HG02970 (cell line): ENCODE data around the gene TRIM9.
"Not testable (repeated sequence)": the region's sequence is repeated elsewhere in the genome, so short reads cannot be mapped to it uniquely, and the experiment has no call there.

ENCODE experiments used
- ATAC-seq: cut with Tn5 transposase; IDR thresholded peaks from one replicate; pipeline ENCODE4 v1.9.1; 2021; ENCODE audit warnings: mild to moderate bottlenecking, moderate library complexity, moderate number of reproducible peaks; ENCODE audit not compliant: unreplicated experiment, low FRiP score

The TRIM9 gene

DNA sequence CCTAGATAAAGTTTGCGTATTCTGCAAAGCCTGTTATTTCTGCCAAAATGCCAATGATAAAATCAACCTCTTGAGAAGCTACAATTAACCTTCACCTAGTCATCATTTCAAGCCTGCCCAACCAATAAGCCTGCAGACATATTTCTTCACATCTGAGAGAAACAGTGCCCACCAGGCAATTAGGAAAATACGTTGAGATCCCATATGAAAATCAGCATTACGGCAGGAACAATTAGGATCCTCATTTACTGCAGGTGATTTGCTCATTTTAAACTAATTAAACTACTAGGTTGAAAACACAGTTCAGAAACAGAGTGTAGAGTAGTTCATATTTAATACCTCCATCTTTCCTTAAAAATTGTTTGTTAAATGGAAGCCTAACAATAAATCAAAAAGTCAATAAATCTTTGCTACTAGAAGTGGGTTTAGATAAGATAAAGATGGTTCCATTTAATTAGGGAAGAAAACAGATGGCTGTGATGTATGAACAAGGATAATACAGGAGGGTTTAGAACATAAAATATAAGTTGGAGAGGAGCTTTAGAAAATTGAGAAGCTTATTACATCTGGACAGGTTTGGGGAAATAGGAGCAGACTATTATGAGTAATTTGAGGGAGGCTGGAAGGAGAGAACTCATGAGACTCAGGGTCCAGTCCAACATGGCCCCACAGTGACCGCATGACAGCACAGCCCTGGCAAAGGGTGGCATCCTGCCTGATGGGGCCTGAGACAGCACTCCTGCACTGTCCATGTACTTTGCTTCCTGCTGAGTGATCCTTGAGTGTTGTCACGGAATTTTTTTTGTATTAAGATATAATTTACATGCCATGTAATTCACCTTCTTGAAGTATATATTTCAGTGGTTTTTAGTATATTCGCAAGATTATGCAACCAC is 123.8 kb downstream of the TRIM9 start:
- ATAC-seq, result no peak

DNA sequence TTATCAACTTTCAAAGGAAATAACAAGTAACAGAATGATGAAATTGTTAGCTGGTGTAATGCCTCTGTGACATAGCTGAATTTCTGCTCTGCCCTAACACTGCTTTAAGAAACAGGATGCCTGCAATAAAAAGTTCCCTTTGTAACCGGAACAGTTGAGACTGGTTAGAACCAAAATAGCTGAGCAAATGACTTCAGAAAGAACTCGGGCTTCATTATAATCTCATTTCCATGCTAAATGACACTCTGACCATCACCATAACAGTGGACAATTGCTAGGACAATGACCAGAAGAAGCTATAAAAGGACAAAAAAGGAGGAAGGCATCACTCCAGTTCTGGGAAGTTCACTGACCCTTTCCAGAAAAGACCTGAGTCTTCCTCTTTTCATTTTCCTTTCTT is 127.1 kb downstream of the TRIM9 start:
- ATAC-seq, result no peak

DNA sequence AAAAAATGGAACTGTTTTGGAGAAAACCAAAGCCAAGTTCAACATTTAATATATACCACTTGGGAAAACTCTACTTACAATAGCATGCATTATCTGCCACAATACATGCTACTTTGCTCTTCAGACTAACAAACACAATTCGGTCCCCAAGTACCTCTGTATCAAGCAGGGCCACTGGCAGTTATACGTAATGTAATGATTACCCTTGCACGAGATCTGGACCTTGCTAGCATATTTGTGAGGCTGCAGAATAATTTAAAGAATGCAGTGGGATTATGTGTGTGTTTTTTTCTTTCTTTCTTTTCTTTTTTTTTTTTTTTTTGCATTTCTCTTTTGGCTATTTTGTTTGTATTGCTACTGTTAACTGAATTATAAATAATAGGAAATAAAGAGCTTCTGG is 127.8 kb downstream of the TRIM9 start:
- no peak for ATAC-seq

DNA sequence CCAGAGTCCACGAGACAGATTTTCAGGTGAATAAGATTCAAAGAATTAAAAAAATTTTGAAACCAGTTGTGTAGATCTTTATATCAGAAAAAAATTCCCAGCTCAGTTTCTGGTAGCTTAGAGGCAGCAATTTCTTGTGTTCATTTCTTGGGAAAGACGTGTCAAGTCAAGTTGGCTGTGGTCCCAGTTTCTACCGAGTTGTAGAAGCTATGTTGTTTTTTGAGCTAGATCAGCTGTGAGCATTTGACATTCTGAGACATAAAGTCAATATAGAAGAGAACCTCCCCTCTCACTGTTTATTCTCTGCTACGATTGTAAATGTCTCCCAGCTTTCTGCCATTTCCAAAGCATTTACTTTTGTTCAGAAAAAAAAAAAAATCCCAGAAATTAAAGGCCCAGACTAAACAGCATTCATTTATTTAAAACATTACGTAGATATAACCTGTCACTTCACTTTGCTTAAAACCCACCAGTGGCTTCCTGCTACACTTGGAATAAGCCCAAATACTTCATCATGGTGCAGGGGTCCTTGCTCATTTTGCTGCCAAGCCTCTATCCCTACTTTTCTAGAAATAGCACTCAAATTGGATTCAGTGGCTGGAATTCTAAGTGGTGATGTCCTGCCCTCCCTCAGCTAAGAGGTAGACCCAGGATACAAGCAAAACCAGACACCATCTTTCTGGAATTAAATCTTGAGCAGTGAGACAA is 130.1 kb downstream of the TRIM9 start:
- no peak for ATAC-seq

DNA sequence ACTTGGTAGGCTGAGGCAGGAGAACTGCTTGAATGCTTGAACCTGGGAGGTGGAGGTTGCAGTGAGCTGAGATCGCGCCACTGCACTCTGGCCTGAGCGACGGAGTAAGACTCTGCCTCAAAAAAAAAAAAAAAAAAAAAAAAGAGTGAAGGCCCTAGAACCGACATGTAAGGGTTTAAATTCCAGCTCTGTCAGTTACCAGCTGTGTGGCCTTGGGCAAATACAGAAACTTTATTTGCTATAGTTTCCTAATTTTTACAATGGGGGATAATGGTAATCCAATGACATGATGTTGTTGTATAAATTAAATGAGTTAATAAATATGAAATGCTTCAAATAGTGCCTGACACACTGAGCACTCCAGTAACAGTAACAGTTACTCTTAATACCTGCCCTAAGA is 131.0 kb downstream of the TRIM9 start:
- ATAC-seq, result no peak

DNA sequence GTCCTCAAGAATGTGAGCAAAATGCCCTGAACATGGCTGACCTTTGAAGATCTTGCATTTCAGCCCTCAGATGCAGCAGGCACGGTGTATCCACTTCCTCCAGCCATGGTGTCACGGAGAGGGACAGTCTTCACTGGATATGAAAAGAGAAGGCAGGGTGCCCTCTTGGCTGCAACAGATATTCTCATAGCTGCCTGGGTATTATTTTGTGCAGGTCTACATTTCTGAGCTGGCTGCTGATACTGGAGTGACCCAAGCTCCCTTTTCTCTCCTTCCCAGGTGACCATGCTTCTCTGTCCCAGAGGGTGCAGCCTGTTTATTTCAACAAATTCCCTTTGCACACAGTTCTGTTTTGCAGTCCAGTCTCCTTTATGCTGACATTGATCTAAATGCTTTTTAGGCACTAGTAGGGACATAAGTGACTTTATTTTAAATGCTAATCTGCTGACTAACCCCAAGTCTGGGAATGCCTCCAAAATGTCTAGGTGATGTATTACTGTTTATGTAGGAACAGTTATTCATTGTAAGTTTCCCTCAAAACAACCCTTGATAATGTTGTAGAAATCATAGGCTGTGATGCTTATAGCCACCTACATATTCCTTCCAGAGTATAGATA is 133.2 kb downstream of the TRIM9 start:
- no peak for ATAC-seq

DNA sequence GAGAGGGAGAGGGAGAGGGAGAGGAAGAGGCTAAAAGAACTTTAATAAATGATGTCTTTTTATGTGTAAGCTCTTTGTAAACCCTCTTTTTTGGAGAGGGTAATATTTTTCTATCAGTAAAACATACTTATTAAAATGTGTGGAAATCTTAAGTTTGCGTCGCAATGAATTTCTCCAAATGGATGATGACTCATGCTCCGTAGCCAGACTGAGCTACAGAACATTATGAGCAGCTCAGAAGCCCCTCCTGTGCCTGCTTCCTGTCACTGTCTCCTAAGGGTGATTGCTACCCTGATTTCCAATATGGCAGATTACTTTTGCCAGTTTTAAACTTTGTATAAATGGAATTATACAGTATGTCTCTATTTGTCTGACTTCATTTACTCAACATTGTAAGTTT is 137.6 kb downstream of the TRIM9 start:
- no peak for ATAC-seq

DNA sequence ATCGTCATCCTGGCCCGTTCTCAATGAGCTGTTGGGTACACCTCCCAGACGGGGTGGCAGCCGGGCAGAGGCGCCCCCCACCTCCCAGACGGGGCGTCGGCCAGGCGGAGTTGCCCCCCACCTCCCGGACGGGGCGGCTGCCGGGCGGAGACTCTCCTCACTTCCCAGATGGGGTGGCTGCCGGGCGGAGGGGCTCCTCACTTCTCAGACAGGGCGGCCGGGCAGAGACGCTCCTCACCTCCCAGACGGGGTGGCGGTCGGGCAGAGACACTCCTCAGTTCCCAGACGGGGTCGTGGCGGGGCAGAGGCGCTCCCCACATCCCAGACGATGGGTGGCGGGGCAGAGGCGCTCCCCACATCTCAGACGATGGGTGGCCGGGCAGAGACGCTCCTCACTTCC is 138.5 kb downstream of the TRIM9 start:
- not testable (repeated sequence) for ATAC-seq

DNA sequence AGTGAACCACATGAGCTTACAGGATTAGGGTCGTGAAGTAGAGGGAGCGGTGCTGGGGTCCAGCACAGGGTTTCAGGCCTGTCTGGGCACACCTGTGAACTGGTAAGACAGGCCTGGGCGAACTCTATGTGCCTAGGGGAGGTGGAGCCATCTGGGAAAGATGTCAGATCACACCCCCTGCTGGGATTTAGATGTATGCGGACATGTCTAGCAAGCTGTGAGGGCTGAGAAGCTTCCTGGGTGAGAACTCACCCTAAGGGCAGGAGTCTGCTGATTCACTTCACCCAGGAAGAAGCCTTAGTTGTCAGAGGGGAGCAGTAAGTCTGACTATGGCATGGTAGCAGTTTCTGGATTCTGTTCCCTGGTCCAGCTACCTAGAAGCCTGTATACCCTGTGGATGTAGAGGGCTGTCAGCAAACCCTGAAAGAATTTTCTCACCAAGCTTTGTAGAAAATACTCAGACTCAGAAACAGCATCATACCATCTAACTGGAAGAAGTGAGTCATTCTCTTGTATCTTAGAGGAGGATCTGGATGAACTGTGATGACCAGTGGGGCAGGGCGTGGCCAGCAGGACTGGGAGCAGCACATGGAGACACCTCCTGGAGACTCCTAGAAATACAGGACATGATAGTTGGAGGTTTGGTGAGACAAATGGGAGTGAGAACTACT is 139.4 kb downstream of the TRIM9 start:
- ATAC-seq, result no peak

DNA sequence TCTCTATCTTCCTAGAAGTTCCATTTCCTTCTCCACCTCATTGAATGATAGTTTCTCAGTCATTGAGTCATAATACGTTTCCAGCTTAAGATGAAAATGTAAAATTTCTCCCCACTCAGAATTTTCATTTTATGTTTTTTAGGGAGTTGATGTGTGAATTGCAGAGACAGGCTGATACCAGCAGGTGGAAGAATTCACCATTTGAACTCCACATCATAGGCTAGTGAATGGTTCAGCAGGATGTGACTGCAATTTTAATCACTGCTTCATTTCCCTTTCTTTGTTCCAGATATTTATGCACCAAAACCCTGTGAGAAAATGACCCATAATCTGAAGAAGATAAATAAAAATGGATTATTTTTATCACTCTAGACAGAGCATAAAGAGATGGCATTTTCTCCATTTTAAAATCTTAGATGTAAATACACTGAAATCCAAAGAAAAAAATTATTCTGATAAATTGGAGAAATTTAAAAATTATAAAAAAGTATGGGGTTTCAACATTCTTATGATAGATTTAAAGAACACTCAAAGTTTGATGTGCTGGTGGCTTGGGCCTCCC is 140.0 kb downstream of the TRIM9 start:
- ATAC-seq, result no peak

DNA sequence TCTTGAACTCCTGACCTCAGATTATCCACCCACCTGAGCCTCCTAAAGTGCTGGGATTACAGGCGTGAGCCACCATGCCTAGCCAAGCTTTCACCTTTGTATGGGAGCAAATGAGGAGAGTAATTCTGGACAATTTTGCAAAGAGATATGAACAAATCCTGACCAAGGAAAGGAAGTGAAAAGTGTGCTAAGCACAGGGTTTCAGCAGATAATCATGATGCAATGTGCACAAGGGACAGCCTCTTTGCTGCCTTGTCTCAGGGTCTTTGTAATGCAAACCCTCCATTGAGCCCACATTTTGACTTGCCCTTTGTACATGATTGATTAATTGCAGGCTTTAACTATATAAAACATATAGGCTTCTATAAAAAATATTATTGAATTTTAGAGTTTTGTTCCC is 141.4 kb downstream of the TRIM9 start:
- ATAC-seq, result no peak

DNA sequence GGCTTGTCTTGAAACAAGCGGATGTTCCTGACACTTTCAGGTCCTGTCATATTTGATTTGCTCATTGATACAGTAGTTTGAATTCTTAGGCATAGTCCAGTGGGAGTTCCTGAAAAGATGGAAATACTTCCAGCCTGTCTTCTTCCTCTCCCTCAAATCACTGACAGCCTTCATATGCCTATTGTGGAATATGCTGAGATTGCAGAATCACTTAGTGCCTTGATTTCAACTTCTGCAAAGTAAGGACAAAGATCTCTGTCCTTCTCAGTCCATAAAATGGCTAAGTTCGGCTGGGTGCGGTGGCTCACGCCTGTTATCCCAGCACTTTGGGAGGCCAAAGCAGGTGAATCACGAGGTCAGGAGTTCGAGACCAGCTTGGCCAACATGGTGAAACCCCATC is 143.9 kb downstream of the TRIM9 start:
- no peak for ATAC-seq

DNA sequence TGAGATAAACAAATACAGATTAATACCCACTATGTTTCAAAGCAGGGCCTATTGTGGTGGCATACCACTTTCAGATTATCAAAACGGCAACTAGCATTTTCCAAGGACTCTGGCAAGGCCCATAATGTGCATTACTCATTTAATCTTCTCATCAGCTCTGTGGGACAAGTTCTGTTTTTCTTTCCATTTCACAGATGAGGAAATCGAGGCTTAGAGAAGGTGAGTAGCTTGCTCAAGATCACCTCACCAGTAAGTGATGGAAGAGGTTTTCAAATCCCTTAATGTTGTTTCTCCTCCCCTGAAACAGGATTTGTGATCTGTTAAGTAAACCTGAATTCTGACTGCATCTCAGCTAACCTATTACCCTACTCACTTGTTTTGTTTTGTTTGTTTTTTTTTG is 146.7 kb downstream of the TRIM9 start:
- ATAC-seq, result no peak

DNA sequence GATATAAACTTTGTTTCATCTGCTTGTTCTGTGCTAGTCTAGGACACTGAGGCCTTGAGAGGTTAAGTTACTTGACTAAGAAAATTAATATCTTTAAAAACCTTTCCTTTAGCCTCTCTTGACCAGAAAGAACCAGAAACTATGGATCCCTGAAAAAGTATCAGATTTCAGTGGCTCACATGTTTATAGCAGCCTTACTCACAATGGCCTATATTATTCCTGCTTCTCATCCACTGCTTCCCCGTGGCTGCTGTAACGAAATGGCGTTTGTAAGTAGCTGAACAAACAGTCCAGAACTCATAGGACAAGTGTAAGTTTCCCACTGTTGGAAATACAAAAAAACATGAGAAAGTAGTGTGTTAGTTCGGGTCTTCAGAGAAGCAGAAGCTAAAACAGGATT is 147.5 kb downstream of the TRIM9 start:
- no peak for ATAC-seq

DNA sequence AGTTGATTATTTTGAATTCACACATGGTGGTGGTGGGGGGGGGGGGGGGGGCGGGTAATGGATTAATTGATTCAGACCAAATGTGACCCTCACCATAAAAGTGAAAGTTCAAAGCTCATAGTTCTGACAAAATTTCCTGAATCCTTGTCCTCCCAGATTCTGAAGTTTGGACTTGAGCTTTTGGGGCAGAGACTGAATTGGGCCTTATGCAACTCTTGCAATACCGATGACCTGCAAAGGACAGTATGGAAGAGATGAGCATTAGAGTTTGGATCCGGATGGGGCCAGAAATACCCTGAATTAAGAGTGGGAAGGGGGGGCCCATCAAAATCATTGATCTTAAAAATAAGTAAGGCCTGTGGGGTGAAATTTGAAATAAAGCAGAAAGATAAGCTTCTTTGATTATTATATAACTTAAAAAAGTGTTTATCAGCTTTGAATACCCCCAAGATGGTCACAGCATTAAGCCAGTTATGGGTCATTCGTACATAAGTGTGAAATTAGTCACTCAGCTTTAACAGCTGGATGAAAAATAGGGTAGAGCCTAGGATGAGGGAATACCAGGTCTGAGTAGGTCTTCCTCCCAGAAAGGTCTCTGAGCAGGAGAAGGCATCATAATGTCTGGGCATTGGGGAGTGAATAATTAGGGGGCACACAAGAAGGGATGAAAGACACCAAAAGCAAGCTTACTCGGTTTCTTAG is 148.5 kb downstream of the TRIM9 start:
- no peak for ATAC-seq

DNA sequence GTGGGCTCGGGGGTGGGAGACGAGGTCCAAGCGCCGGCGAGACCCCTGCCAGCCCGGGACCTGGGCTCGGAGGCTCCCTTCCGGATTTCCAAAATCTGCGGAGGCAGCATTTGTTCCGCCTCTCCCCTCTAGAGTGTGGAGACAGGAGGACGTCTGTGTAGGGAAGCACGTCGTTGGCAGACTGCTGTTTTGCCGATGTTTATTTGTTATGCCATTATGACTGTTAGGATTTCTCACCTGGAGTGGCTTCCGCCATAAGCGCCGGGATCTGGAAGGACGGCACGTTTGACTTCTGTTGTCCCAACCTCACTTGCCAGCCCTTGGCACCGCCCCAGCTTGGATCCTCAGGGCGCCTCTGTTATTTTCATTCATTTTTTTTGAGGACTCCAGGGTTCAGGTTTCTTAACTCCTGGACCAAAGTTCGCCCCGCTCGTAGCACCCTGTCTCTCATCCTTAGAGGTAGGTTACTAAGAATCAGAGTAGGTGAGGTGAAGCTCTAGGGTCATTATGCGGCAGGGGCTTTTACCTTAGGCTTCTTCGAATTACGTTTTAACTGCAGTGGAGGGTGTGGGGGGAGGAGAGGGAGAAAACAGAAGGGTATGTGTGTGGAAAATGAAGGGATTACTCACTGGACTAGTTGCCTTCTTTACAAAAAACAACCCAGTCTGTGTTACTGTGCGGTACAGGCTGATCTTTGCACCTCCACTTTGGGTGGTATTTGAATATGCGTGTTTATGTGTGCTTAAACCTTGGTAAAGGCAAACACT is 150.1 kb downstream of the TRIM9 start:
- no peak for ATAC-seq

DNA sequence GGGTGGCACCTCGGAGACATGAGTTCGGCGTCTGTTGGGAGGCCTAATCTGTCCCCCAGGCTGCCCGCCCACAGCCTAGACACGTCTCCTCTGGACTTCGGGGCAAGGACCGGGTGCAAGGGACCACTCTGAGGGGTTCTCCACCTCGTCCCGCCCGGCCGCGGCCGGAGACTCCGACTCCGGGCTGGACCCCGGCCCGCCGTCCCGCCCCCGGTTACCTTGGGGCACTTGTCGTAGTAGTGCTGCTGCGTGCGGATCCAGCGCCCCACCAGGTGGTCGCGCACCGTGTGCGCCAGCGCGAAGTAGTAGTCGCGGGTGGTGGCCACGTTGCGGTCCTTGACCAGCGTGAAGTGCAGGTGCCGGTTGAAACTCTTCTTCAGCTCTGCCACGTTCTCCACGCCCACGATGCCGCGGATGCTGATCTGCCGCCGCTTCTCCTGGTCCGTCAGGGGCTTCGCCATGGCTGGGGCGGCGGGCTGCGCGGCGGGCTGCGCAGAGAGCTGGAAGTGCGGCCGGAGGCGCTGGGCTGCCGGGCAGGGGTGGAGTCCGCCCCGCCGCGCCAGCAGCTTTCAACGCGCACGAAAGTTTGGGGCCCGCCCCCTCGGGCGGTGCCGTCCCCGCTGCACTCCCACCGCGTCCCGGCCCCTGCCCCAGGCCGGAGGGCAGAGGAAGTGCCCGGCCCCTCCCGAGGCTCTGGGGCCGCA is 150.8 kb downstream of the TRIM9 start, which contains the start of gene PYGL:
TSS of gene PYGL (minus strand) at position 541 of the 704 bp plus-strand sequence. CDS start at position 461, 80 bp downstream.
- ATAC-seq, result no peak

DNA sequence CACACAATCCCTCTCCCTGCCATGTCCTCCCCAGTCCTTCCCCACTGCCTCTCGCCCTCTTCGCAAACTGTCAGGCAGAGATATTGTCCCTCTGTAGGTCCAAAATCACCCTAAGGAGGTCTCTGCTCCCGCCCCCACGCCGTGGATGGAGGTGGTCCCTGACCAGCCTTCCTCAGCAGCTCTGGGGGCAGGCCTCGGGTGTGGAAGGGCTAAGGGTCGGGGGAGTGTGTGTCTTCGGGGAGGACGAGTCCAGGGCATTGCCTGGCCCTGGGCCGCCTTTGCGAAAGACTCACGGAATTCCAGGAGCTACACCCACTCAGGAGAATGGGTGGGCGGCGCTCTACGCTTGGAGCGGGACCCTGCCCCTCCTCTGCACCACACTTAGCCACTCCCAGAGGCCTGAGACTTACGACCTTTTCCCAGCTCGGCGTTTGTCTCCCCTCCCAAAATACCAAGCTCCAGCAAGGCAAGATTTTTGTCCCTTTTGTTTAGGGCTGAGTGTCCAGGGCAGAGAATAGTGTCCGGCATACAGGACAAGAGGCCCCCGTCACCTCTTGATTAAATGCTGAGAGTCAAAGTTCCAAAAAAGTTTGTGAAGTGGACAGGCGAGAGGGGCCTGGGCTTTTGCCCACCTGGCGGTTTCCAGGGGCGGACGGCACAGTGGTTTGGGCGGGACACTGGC is 151.5 kb downstream of the TRIM9 start:
- no peak for ATAC-seq
